Peyer's patch (tissue), 4 donors: ENCODE measurements around the gene KIAA1671. TPM values are rescaled to one million over a fixed set of nuclear protein-coding genes. Genes with fewer than 3 reads are reported as not detected.

Source experiments
- DNase-seq, 3 donors: peaks; one replicate each; pipeline ENCODE4 v3.0.0-alpha.2; 2017 to 2019
- H3K27ac ChIP-seq, 4 donors: fragments of 200-600 bp; sonication (generic); one replicate each; pipeline ENCODE4 v1.5.1; 2016 to 2019
- H3K27me3 ChIP-seq, 2 donors: fragments of 200-600 bp; sonication (generic); one replicate each; pipeline ENCODE4 v1.5.1; 2019
- H3K36me3 ChIP-seq, 3 donors: fragments of 200-600 bp; sonication (generic); one replicate each; pipeline ENCODE4 v1.5.1; 2016 to 2019
- H3K4me1 ChIP-seq, 4 donors: fragments of 200-600 bp; sonication (generic); one replicate each; pipeline ENCODE4 v1.5.1; 2016 to 2019
- H3K4me3 ChIP-seq, 4 donors: fragments of 200-600 bp; sonication (generic); 1 replicate in 3 of 4; 2 replicates in 1 of 4; pipeline ENCODE4 v1.5.1; 2016 to 2019; ENCODE audit warnings: mild to moderate bottlenecking in 1 of 4
- H3K9me3 ChIP-seq, 4 donors: fragments of 200-600 bp; sonication (generic); one replicate each; pipeline ENCODE4 v1.5.1; 2016 to 2019; ENCODE audit warnings: mild to moderate bottlenecking in 1 of 4
- POLR2A ChIP-seq, 2 donors: fragments of 450-650 bp; IDR thresholded peaks; one replicate each; pipeline ENCODE4 v1.5.1; 2017; ENCODE audit warnings: antibody characterized with exemption in 2 of 2, mild to moderate bottlenecking in 2 of 2, moderate library complexity in 2 of 2
- total RNA-seq, 4 donors: library from RNA; depleted of rRNA; stranded (reverse); fragments of >200 nt; gene quantifications; one replicate each; pipeline ENCODE4 v1.1.0, GENCODE V29; 2016
- TF ChIP-seq, protein P1 (sequence below), 6 experiments: fragments of 450-650 bp in 4 of 6; fragments of 200-600 bp in 2 of 6; sonication (generic) in 1 of 6; IDR thresholded peaks; one replicate each; pipeline ENCODE4 v1.5.1; 2017 to 2019; ENCODE audit warnings: antibody characterized with exemption in 6 of 6, mild to moderate bottlenecking in 3 of 6, moderate library complexity in 1 of 6

KIAA1671 gene
- total RNA-seq, 4 donors from 2014 or later, result 41.3 to 149 (median 113) TPM

DNA sequence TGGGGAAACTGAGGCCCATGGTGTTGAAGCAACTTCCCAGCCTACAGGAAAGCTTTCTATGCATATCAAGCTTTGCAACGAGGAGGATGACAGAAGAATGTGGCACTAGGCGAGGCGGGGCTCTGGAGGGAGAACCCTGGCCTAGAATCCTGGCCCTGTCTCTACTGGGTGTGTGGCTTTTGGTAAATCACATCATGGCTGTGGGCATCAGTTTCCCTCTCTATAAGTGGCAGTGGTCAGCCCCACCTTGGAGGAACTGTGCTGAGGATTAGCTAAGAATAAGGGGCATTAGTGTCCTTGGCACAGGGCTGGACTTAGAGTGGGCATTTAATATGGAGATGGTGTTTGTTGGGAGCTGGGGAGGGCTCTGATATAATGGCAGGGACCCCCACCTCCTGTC lies 124.5 kb downstream of the KIAA1671 start:
- H3K36me3 ChIP-seq, result no peaks in the 10 kb centered on the region
- no peak for DNase-seq

DNA sequence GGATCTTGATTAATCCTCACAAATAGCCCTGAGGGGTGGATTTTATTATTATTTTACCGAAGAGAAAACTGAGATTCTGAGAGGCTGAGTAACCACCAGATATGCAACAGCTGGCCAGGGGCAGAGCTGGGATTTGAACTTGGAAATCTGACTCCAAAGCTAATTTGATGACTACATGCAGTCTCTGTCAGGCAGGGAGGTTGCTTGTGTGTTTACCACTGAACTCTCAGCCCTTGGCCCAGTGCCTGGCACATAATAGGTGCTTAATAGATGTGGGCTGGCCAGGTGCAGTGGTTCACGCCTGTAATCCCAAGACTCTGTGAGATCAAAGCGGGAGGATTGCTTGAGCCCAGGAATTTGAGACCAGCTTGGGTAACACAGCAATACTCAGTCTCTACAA lies 125.4 kb downstream of the KIAA1671 start:
- no peaks in the 10 kb centered on the region for H3K9me3 ChIP-seq
- H3K4me3 ChIP-seq, result no peak overlapping the region
- H3K27ac ChIP-seq, result no peak overlapping the region
- no peaks in the 10 kb centered on the region for H3K27me3 ChIP-seq
- no peaks in the 10 kb centered on the region for H3K36me3 ChIP-seq
- H3K4me1 ChIP-seq, result no peaks in the 10 kb centered on the region
- no peak for DNase-seq
- TF ChIP-seq, protein P1, sequence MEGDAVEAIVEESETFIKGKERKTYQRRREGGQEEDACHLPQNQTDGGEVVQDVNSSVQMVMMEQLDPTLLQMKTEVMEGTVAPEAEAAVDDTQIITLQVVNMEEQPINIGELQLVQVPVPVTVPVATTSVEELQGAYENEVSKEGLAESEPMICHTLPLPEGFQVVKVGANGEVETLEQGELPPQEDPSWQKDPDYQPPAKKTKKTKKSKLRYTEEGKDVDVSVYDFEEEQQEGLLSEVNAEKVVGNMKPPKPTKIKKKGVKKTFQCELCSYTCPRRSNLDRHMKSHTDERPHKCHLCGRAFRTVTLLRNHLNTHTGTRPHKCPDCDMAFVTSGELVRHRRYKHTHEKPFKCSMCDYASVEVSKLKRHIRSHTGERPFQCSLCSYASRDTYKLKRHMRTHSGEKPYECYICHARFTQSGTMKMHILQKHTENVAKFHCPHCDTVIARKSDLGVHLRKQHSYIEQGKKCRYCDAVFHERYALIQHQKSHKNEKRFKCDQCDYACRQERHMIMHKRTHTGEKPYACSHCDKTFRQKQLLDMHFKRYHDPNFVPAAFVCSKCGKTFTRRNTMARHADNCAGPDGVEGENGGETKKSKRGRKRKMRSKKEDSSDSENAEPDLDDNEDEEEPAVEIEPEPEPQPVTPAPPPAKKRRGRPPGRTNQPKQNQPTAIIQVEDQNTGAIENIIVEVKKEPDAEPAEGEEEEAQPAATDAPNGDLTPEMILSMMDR (IDR thresholded peaks at IDR 0.05), result no peak
- no peak for TF ChIP-seq POLR2A (IDR thresholded peaks at IDR 0.05)

More for the DNA sequence above, 124.5 kb downstream of the KIAA1671 start:
- no peaks in the 10 kb centered on the region for H3K27me3 ChIP-seq
- TF ChIP-seq, protein P1 (IDR thresholded peaks at IDR 0.05), result no peak
- TF ChIP-seq POLR2A (IDR thresholded peaks at IDR 0.05), result no peak
- H3K4me1 ChIP-seq, result peaks cover 0 to under 1% (median 0%) of the 10 kb centered on the region in 4 donors
- no peaks in the 10 kb centered on the region for H3K9me3 ChIP-seq
- H3K4me3 ChIP-seq, result no peak overlapping the region
- no peak overlapping the region for H3K27ac ChIP-seq

DNA sequence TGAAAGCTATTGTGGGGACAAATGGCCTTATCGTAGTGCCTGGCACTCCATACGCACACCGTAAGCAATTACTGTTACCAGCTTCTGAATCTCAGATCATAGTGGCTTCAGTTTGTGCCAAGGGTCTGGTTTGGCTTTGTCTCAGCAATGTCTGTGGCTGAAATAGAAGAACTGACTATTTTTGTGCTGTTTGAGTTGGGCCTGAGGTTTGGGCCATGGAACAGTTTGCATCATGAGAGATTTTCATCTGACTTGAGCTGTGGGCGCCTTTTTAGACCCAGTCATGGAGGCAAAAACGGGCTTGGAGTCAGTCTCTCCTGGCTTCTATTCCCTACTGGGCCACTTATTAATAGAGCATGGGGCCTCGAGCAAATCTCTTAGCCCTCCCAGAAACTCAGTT lies 126.1 kb downstream of the KIAA1671 start:
- H3K27me3 ChIP-seq, result no peaks in the 10 kb centered on the region
- no peaks in the 10 kb centered on the region for H3K9me3 ChIP-seq
- TF ChIP-seq, protein P1 (IDR thresholded peaks at IDR 0.05), result no peak
- TF ChIP-seq POLR2A (IDR thresholded peaks at IDR 0.05), result no peak
- no peaks in the 10 kb centered on the region for H3K4me1 ChIP-seq
- H3K27ac ChIP-seq, result no peak overlapping the region
- no peak for DNase-seq
- no peaks in the 10 kb centered on the region for H3K36me3 ChIP-seq
- no peak overlapping the region for H3K4me3 ChIP-seq

DNA sequence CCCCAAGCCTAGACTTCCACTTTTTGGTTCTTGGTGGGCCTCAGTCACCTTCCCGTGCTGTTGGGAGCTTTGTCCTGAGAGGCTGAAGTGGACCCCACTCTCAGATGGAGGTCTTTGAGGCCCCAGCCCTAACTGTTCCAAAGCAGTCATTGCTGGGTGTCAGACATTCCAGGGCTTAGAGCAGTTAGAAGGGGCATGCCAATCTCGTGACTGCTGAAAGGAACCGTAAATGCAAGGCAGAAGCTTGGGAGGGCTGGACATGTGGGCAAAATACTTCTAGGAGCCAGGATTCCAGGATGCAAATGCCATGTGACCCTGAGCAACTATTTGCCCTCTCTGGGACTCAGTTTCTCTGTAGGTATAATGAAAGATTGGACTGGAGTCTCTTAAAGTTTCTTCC lies 128.3 kb downstream of the KIAA1671 start:
- H3K4me1 ChIP-seq, result peaks cover 0 to 12% (median under 1%) of the 10 kb centered on the region in 4 donors
- no peak for TF ChIP-seq POLR2A (IDR thresholded peaks at IDR 0.05)
- TF ChIP-seq, protein P1 (IDR thresholded peaks at IDR 0.05), result no peak
- H3K9me3 ChIP-seq, result no peaks in the 10 kb centered on the region
- no peak for DNase-seq
- H3K4me3 ChIP-seq, result no peak overlapping the region
- H3K27ac ChIP-seq, result no peak overlapping the region
- H3K27me3 ChIP-seq, result no peaks in the 10 kb centered on the region
- H3K36me3 ChIP-seq, result no peaks in the 10 kb centered on the region

DNA sequence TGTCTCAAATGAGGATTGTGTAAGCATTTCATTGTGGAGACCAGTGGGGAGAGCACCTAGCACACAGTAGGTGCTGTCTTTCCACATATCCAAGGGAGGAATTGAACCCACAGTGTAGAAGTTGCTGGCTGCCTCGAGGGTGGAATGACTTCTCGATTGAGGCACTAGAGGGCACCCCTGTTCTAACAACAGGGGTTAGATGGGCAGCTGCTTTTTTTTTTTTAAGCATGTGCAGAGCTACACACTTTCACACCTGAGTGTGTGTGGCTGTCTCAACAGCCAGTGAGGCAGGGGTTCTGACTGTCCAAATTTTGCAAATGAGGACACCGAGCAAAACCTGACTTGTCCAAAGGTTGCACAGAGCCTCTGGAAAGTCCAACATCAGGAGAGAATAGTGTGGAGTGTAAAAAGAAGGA lies 128.9 kb downstream of the KIAA1671 start:
- H3K27me3 ChIP-seq, result no peaks in the 10 kb centered on the region
- H3K27ac ChIP-seq, result no peak overlapping the region
- peak in 1 of 3 donors; percentile 66 for DNase-seq
- peaks cover 0 to 17% (median 1%) of the 10 kb centered on the region in 4 donors for H3K4me1 ChIP-seq
- no peaks in the 10 kb centered on the region for H3K36me3 ChIP-seq
- TF ChIP-seq, protein P1 (IDR thresholded peaks at IDR 0.05), result peak in 4 of 6 experiments; percentile 25 to 52 (median 47)
- no peak for TF ChIP-seq POLR2A (IDR thresholded peaks at IDR 0.05)
- H3K9me3 ChIP-seq, result no peaks in the 10 kb centered on the region
- H3K4me3 ChIP-seq, result no peak overlapping the region

DNA sequence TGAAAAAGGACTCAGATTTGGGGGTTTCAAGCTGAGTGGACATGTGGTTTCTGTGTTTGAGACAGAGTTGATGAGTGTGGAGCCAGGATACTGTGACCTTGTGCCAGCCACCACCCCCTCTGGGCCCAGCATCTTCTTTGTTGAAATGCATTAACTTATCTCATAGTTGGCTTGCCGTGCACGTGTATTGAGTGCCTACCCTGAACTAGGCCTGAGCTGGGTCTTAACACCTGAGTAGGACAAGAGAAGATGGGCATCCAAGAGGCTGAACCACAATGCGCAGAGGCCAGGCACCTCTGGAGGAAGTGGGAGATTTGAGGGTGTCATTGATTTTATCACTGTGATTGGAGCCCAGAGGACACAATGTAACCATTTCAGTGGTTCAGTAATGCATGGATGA lies 129.6 kb downstream of the KIAA1671 start:
- H3K36me3 ChIP-seq, result no peaks in the 10 kb centered on the region
- no peak overlapping the region for H3K4me3 ChIP-seq
- no peak for TF ChIP-seq POLR2A (IDR thresholded peaks at IDR 0.05)
- TF ChIP-seq, protein P1 (IDR thresholded peaks at IDR 0.05), result no peak
- H3K4me1 ChIP-seq, result peaks cover 0 to 18% (median 1%) of the 10 kb centered on the region in 4 donors
- no peak overlapping the region for H3K27ac ChIP-seq
- no peaks in the 10 kb centered on the region for H3K9me3 ChIP-seq
- DNase-seq, result no peak
- no peaks in the 10 kb centered on the region for H3K27me3 ChIP-seq
